HEK293 (cell line): ENCODE measurements around the gene PITPNM3.

Experiments used
- SP2 ChIP-seq: fragments of 450-650 bp; formaldehyde crosslinking; IDR thresholded peaks from 2 replicates; pipeline ENCODE4 v1.5.1; 2016; ENCODE audit warnings: missing biosample characterization, missing genetic modification characterization
- ZNF184 ChIP-seq: fragments of 450-650 bp; IDR thresholded peaks from 2 replicates; pipeline ENCODE4 v1.5.1; 2018; ENCODE audit warnings: missing biosample characterization, mild to moderate bottlenecking, missing genetic modification characterization
- ZNF394 ChIP-seq: fragments of 450-650 bp; formaldehyde crosslinking; IDR thresholded peaks from 2 replicates; pipeline ENCODE4 v1.5.1; 2016; ENCODE audit warnings: missing biosample characterization, missing genetic modification characterization, mild to moderate bottlenecking, moderate library complexity, borderline replicate concordance
- ZNF416 ChIP-seq: fragments of 450-650 bp; formaldehyde crosslinking; IDR thresholded peaks from 2 replicates; pipeline ENCODE4 v1.5.1; 2016; ENCODE audit warnings: missing biosample characterization, missing genetic modification characterization
- ZNF785 ChIP-seq: fragments of 450-650 bp; formaldehyde crosslinking; IDR thresholded peaks from 2 replicates; pipeline ENCODE4 v1.5.1; 2016; ENCODE audit warnings: missing biosample characterization, missing genetic modification characterization
- TF ChIP-seq, protein P1 (sequence below): fragments of 450-650 bp; formaldehyde crosslinking; IDR thresholded peaks from 2 replicates; pipeline ENCODE4 v1.5.1; 2016; ENCODE audit warnings: missing biosample characterization, missing genetic modification characterization
- TF ChIP-seq, protein P2 (sequence below): fragments of 450-650 bp; formaldehyde crosslinking; IDR thresholded peaks from 2 replicates; pipeline ENCODE4 v1.5.1; 2016; ENCODE audit warnings: missing biosample characterization, missing genetic modification characterization

DNA sequence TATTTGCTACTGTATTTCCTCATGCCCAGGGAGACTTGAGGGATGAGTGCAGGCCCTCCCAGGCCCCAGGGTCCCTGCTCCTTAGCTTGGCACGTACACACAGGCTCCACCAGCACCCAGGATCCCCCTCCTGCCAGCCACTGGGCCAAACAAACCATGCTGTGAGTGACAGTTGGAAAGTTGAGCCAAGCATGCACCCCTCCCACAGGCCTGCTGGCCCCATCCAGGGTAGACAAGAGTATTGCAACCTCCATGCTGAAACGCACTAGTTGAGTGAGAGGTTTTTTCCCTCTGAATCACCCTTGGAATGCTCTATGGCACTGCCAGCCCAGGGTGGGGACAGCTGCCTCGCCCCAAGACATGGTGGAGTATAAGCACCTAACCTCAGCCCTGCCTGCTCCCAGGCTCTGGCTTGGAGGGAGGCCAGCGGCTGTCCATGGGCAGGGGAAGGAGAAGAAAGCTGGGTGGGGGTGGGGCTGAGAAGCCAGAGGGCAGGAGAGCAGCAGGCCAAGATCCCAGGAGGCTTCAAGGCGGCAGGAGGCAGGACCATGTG, 49.6 kb downstream of the PITPNM3 start:
- TF ChIP-seq, protein P1, sequence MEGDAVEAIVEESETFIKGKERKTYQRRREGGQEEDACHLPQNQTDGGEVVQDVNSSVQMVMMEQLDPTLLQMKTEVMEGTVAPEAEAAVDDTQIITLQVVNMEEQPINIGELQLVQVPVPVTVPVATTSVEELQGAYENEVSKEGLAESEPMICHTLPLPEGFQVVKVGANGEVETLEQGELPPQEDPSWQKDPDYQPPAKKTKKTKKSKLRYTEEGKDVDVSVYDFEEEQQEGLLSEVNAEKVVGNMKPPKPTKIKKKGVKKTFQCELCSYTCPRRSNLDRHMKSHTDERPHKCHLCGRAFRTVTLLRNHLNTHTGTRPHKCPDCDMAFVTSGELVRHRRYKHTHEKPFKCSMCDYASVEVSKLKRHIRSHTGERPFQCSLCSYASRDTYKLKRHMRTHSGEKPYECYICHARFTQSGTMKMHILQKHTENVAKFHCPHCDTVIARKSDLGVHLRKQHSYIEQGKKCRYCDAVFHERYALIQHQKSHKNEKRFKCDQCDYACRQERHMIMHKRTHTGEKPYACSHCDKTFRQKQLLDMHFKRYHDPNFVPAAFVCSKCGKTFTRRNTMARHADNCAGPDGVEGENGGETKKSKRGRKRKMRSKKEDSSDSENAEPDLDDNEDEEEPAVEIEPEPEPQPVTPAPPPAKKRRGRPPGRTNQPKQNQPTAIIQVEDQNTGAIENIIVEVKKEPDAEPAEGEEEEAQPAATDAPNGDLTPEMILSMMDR, result no peak
- TF ChIP-seq ZNF184 (tag by site-specific recombination) (no peak), ZNF394 (tag by site-specific recombination) (no peak), ZNF416 (tag by site-specific recombination) (no peak), SP2 (no peak), ZNF785 (no peak)
- TF ChIP-seq, protein P2, sequence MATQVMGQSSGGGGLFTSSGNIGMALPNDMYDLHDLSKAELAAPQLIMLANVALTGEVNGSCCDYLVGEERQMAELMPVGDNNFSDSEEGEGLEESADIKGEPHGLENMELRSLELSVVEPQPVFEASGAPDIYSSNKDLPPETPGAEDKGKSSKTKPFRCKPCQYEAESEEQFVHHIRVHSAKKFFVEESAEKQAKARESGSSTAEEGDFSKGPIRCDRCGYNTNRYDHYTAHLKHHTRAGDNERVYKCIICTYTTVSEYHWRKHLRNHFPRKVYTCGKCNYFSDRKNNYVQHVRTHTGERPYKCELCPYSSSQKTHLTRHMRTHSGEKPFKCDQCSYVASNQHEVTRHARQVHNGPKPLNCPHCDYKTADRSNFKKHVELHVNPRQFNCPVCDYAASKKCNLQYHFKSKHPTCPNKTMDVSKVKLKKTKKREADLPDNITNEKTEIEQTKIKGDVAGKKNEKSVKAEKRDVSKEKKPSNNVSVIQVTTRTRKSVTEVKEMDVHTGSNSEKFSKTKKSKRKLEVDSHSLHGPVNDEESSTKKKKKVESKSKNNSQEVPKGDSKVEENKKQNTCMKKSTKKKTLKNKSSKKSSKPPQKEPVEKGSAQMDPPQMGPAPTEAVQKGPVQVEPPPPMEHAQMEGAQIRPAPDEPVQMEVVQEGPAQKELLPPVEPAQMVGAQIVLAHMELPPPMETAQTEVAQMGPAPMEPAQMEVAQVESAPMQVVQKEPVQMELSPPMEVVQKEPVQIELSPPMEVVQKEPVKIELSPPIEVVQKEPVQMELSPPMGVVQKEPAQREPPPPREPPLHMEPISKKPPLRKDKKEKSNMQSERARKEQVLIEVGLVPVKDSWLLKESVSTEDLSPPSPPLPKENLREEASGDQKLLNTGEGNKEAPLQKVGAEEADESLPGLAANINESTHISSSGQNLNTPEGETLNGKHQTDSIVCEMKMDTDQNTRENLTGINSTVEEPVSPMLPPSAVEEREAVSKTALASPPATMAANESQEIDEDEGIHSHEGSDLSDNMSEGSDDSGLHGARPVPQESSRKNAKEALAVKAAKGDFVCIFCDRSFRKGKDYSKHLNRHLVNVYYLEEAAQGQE (tag by site-specific recombination), result no peak
